ENCODE measurements around the gene HIP1. TPM values are rescaled to one million over a fixed set of nuclear protein-coding genes. Genes with fewer than 3 reads are reported as not detected.
A peak's percentile ranks its signal among the peaks of the same experiment; 100 is the strongest.
"Not testable (repeated sequence)": the region's sequence is repeated elsewhere in the genome, so short reads cannot be mapped to it uniquely, and the experiment has no call there.

Gene HIP1
- total RNA-seq = 10.6 and 12.4 TPM in 2 replicates

DNA sequence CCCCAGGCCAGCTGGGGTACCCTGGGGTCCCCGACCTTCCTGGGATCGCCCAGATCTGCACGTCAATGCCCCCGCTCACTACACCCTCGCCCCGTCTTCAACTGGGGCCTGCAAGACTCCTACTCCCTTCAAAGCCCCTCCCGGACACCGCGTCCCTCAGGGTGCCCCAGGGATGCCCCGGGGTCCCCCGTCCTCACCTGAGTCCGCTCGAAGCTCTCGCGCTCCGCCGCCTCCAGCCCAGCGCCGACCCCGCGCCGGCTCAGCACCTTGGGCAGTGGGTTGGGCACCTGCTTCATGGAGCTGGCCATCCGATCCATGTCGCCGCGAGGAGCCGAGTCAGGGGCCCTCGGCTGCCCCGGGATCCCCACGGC is at the start of gene HIP1:
Gene HIP1 (minus strand): TSS at position 338 of the 371 bp plus-strand sequence. CDS start 21 bp downstream, at position 317.
- no peak for DNase-seq (ENCODE audit: low read depth)
- Histone ChIP-seq H3K36me3 (ENCODE audit: control insufficient read depth, insufficient read depth, low read length) (no peaks in the 10 kb centered on the region), H3K27me3 (ENCODE audit: control insufficient read depth, insufficient read depth, low read length) (no peaks in the 10 kb centered on the region), H3K4me3 (ENCODE audit: low read depth, low read length) (peak within 1 kb of the TSS; percentile 90)
- TF ChIP-seq, protein P1, sequence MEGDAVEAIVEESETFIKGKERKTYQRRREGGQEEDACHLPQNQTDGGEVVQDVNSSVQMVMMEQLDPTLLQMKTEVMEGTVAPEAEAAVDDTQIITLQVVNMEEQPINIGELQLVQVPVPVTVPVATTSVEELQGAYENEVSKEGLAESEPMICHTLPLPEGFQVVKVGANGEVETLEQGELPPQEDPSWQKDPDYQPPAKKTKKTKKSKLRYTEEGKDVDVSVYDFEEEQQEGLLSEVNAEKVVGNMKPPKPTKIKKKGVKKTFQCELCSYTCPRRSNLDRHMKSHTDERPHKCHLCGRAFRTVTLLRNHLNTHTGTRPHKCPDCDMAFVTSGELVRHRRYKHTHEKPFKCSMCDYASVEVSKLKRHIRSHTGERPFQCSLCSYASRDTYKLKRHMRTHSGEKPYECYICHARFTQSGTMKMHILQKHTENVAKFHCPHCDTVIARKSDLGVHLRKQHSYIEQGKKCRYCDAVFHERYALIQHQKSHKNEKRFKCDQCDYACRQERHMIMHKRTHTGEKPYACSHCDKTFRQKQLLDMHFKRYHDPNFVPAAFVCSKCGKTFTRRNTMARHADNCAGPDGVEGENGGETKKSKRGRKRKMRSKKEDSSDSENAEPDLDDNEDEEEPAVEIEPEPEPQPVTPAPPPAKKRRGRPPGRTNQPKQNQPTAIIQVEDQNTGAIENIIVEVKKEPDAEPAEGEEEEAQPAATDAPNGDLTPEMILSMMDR (IDR thresholded peaks at IDR 0.05; ENCODE audit: insufficient read depth, low read length, poor library complexity, severe bottlenecking) = no peak

DNA sequence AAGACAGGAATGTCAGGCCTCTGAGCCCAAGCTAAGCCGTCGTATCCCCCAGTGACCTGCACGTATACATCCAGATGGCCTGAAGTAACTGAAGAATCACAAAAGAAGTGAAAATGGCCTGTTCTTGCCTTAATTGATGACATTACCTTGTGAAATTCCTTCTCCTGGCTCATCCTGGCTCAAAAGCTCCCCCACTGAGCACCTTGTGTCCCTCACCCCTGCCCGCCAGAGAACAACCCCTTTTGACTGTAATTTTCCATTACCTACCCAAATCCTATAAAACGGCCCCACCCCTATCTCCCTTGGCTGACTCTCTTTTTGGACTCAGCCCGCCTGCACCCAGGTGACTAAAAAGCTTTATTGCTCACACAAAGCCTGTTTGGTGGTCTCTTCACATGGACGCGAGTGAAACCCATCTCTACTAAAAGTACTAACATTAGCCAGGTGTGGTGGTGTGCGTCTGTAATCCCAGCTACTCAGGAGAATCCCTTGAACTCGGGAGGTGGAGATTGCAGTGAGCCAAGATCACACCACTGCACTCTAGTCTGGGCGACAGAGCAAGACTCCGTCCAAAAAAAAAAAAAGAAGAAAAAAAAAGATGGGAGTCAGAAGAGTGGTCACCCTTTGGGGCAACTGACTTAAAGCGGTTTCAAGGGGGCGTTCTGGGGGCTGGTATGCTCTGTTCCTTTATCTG is 49.6 kb upstream of the HIP1 start:
- not testable (repeated sequence) for DNase-seq (ENCODE audit: low read depth); H3K27me3 ChIP-seq (ENCODE audit: control insufficient read depth, insufficient read depth, low read length); H3K36me3 ChIP-seq (ENCODE audit: control insufficient read depth, insufficient read depth, low read length); H3K4me3 ChIP-seq (ENCODE audit: low read depth, low read length)

DNA sequence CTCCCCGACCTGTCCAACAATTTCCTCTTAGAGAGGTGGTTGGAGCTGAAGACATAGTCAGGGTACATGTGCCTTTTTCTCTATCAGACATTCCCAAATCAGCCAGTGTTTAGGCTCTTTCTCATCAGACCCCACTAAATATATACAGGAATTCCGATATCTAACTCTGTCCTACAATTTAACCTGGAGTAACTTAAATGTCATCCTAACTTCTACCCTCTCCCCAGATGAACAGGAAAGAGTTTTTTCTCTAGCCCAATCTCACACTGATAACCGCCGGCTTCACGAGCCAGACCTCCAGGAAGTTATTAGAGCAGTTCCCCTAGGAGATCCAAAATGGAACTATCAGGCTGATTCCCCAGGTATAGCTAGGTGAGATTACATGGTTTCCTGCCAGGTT is 44.3 kb upstream of the HIP1 start:
- H3K27me3 ChIP-seq (ENCODE audit: control insufficient read depth, insufficient read depth, low read length); H3K36me3 ChIP-seq (ENCODE audit: control insufficient read depth, insufficient read depth, low read length); H3K4me3 ChIP-seq (ENCODE audit: low read depth, low read length); DNase-seq (ENCODE audit: low read depth): not testable (repeated sequence)

DNA sequence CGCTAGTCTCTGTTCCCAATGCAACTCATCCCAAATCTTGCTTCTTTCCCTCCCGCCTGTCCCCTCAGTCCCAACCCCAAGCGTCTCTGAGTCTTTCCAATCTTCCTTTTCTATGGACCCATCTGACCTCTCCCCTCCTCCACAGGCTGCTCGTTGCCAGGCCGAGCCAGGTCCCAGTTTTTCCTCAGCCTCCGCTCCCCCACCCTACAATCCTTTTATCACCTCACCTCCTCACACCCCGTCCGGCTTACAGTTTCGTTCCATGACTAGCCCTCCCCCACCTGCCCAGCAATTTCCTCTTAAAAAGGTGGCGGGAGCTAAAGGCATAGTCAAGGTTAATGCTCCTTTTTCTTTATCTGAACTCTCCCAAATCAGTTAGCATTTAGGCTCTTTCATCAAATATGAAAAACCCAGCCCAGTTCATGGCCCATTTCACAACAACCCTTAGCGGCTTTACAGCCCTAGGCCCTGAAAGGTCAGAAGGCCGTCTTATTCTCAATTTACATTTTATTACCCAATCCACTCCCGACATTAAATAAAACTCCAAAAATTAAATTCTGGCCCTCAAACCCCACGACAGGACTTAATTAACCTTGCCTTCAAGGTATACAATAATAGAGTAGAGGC is 42.0 kb upstream of the HIP1 start:
- H3K36me3 ChIP-seq (ENCODE audit: control insufficient read depth, insufficient read depth, low read length); H3K4me3 ChIP-seq (ENCODE audit: low read depth, low read length); DNase-seq (ENCODE audit: low read depth); H3K27me3 ChIP-seq (ENCODE audit: control insufficient read depth, insufficient read depth, low read length): not testable (repeated sequence)

DNA sequence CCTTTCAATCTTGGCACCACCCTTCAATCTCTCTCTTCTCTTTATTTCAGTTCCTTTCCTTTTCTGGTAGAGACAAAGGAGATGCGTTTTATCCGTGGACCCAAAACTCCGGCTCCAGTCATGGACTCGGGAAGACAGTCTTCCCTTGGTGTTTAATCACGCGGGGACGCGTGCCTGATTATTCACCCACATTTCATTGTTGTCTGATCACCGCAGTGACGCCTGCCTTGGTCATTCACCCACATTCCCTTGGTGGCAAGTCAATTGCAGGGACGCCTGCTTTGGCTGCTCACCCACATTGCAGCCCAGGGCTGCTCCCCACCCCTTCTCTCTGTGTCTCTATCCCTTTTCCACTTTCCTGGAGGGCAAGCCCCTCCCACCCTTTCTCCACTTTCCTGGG is 40.8 kb upstream of the HIP1 start:
- H3K27me3 ChIP-seq (ENCODE audit: control insufficient read depth, insufficient read depth, low read length); H3K36me3 ChIP-seq (ENCODE audit: control insufficient read depth, insufficient read depth, low read length); DNase-seq (ENCODE audit: low read depth); H3K4me3 ChIP-seq (ENCODE audit: low read depth, low read length): not testable (repeated sequence)

DNA sequence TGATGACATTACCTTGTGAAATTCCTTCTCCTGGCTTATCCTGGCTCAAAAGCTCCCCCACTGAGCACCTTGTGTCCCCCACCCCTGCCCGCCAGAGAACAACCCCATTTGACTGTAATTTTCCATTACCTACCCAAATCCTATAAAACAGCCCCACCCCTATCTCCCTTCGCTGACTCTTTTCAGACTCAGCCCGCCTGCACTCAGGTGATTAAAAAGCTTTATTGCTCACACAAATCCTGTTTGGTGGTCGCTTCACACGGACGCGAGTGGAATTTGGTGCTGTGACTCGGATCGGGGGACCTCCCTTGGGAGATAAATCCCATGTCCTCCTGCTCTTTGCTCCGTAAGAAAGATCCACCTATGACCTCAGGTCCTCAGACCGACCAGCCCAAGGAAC is 40.3 kb upstream of the HIP1 start:
- not testable (repeated sequence) for H3K27me3 ChIP-seq (ENCODE audit: control insufficient read depth, insufficient read depth, low read length); H3K4me3 ChIP-seq (ENCODE audit: low read depth, low read length); H3K36me3 ChIP-seq (ENCODE audit: control insufficient read depth, insufficient read depth, low read length); DNase-seq (ENCODE audit: low read depth)

DNA sequence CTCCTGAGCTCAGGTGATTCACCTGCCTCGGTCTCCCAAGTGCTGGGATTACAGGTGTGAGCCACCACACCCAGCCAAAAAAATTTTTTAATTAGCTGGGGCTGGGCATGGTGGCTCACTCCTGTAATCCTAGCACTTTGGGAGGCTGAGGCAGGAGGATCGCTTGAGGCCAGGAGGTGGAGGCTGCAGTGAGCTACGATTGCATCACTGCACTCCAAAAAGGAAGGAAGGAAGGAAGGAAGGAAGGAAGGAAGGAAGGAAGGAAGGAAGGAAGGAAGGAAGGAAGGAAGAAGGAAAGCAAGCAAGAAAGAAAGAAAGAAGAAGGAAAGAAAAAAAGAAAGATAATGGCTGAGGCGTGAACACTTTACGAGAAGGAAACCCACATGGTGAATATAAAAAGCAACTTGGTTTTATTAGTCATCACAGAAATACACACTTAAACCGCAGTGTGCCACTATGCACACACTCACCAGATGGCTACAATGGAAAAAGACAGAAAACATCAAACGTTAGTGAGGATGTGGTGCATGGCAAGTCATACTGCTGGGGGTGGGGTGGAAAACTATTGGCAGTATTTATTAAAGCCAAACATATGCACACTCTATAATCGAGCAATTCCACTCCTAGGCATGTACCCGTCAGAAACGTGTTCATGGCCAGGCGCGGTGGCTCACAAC is 37.7 kb upstream of the HIP1 start:
- Histone ChIP-seq H3K36me3 (ENCODE audit: control insufficient read depth, insufficient read depth, low read length) (no peaks in the 10 kb centered on the region), H3K4me3 (ENCODE audit: low read depth, low read length) (no peak overlapping the region), H3K27me3 (ENCODE audit: control insufficient read depth, insufficient read depth, low read length) (no peaks in the 10 kb centered on the region)
- DNase-seq (ENCODE audit: low read depth) = peak; percentile 18
- TF ChIP-seq, protein P1 (IDR thresholded peaks at IDR 0.05; ENCODE audit: insufficient read depth, low read length, poor library complexity, severe bottlenecking) = no peak

DNA sequence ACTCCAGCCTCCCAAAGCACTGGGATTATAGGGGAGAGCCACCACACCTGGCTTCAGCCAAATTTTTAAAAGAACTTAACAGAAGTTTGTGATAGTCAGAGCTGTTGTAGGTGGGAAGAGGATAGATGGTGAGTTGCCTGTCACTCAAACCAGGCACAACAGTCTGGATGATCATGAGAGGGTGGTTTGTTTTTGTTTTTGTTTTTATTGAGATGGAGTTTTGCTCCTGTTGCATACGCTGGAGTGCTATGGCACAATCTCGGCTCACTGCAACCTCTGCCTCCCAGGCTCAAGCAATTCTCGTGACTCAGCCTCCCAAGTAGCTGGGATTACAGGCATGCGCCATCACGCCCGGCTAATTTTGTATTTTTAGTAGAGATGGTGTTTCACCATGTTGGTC is 35.2 kb upstream of the HIP1 start:
- DNase-seq (ENCODE audit: low read depth); H3K27me3 ChIP-seq (ENCODE audit: control insufficient read depth, insufficient read depth, low read length); H3K4me3 ChIP-seq (ENCODE audit: low read depth, low read length); H3K36me3 ChIP-seq (ENCODE audit: control insufficient read depth, insufficient read depth, low read length): not testable (repeated sequence)

Data from kidney epithelial cell (primary cell).